HG02938 (cell line): ENCODE results near the gene SIGMAR1.

Source experiments
- ATAC-seq: cut with Tn5 transposase; IDR thresholded peaks from one replicate; pipeline ENCODE4 v1.9.1; 2021; ENCODE audit warnings: mild to moderate bottlenecking, moderate library complexity; ENCODE audit not compliant: unreplicated experiment

Gene SIGMAR1

GRCh38 chr9:34633166-34633565 lies 4.4 kb downstream of the SIGMAR1 start:
- no peak for ATAC-seq

GRCh38 chr9:34630402-34631154 lies 7.0 kb downstream of the SIGMAR1 start:
- no peak for ATAC-seq

- no peak for ATAC-seq
Measured at GRCh38 chr9:34629491-34629808, 8.1 kb downstream of the SIGMAR1 start.

GRCh38 chr9:34628656-34629490 lies 8.7 kb downstream of the SIGMAR1 start, which contains the start of gene ARID3C:
Gene ARID3C, minus strand, starts transcription at chr9:34629066. Its CDS starts 1,052 bp downstream, at chr9:34628014.
- ATAC-seq, result no peak

DNA sequence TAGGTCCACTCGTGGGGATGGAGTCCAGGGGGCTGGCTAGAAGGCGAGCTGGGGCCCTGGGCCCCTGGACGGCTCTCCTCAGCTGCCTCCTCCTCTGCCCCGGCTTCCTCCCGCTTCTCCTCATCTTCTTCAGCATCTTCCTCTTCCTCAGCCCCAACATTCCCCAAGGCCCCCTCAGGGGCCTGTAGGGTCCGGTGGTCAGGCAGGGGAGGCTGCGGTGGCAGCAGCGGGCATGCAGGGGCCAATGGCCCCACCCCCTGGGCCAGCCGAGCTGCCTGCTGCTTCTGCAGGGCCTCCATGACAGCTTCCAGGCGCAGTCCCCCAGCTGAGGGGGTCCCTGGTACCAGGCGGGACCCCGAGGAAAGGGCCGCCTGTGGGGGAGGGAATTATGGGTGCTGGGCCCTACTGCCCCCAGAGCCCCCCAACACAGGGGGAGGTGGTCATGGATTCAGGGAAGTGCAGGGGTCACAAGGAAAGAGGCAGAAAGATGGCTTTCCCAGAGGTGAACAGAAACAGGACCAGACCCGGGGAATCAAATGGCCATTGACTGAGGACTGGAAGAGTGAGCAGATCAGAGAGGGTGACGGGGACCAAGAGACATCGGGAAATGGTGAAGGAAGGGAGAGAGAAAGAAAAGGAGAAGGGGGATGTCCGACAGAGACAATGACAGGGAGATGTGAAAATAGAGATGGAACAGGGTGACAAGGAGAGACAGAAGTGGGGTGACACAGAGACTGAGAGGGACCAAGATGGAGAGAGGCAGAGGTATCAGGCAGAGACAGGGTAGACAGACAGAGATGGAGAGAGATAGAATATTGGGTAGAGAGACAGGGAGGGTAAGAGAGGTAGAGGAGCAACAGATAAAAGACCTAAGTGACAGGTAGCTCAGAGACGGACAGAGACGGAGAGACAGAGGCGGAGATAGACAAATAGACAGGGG lies 9.6 kb downstream of the SIGMAR1 start:
- no peak for ATAC-seq

- ATAC-seq, result no peak
Measured at GRCh38 chr9:34625186-34625486, 12.5 kb downstream of the SIGMAR1 start.

DNA sequence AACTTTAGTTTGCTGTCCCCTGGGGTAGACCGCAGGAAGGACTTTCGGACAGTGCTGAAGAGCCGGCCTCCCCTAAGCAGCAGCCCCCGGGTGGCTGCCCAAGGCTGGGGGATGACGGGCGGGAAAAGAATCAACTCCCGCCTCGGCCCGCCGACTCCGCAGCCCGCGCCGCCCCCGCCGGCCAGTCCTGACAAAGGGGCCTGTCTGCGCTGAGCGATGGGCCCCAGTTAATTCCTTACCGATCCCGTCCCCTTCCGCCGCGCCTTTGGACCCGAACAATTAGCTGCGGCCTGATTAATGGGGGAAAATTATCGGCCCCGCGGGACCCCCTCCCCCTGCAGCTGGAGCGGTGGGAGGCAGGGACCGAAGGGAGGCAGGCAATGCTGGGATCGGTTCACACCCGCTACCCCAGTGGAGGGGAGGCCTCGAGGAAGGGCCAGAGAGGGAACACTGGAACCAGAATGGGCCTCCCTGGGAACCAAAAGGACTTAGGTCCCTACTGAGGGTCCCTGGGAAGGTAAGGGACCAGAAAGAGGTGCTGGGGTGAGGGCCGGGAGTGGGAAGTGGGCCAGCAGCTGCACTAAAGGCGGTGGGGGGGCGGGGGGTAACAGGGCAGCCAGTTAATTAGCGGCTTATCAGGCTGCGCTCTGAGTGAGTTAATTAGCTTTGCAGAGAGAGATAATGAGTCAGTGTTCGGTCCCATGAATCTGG lies 13.0 kb downstream of the SIGMAR1 start:
- ATAC-seq, result no peak

GRCh38 chr9:34623374-34624235 lies 14.0 kb downstream of the SIGMAR1 start:
- ATAC-seq, result no peak

GRCh38 chr9:34620061-34620994 lies 17.3 kb downstream of the SIGMAR1 start, which contains the start of gene DCTN3:
Gene DCTN3, minus strand, starts transcription at chr9:34620495. Its CDS starts 31 bp downstream, at chr9:34620464.
- ATAC-seq, result peak; percentile 96

DNA sequence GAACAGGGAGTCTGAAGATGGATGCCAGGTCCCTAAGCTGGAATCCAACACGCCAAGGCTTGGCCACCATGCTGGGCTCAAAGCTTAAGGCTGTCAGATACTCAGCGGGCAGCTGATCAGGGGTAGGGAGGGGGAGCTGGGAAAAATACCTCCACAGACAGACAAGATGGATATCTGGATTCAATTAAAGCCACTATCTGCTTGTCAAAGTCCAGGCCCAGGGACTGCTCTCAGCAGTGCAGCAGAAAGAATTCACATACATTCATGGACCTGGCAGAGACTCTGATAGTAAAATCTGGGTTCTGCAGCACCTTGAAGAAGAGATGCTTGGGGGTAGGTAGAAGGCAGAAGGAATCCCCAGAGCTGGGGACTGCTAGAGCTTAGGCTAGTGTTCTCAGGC lies 22.5 kb downstream of the SIGMAR1 start:
- no peak for ATAC-seq

DNA sequence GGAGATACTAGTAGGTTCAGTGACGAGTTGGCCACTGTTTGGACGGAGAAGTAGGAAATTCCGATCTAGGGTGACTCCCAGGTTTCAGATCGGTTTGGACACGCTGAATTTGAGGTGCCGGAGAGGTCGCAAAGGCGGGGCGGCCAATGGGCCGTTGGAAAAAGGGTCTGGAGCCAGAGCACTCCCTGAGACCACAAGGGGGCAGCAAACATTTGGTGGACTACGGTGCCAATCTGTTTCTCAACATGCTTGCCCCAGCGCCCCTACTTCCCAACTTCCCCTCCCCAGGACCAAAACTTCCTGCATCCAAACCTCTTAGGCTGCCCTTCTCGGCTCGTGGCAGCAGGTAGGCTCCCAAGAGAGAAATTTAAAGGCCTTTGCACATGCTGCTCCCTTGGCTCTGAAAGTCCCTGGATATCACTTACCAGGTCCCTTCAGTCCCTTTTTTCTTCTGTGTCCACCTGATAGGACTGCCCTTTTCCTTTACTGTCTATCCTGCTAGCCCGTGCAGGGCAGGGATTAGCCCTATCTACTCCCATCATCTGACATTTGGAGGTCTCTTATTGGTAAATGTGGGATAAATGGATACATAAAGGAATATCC lies 24.7 kb downstream of the SIGMAR1 start:
- ATAC-seq, result no peak

DNA sequence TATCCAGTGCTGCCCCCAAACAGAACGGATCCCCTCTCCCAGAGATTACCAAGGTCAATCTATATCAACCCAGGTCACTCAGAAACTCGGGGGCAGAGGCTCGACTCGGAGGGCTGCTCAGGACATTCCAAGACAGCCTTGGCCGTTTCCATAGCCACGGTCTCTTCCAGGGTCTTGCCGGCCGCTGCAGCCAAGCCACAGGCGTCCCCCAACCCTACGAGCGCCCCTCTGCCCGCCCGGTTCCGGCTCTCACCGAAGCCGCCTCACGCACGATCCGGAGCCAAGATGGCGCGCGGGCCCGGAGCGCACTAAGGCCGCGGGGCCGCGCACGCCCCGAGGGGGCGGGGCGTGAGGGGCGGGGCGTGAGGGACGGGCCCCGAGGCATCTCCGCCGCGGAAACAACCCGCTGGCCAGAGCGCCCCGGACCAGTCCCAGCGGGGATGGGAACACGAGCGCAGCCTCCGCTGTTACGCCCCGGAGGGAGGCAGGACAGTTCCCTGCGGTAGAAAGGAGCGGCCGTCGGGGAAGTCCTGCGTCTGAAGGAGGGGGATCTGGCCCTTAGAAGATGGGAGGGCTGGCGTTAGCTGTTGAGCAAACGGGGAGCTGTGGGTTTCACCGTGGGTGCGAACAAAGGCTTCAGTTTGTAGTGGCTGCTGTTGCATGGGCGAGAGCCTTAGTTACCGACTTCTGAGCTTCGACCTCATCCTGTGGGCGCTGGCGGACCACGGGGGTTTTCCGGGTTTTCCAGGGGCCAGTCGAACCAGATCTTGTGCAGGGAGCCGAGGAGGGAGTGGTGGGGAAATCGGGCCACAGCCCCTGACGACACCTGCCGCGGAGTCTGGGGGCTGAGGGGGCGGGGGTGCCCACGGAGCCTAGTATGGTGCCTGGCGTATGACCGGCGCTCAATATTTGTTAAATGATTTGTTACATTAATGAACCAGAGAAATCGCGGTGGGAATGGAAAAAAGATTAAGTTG lies 25.5 kb downstream of the SIGMAR1 start, which contains the start of gene RPP25L:
TSS of gene RPP25L (minus strand) at position 287 of the 977 bp plus-strand sequence. CDS start 801 bp downstream, outside the sequence.
- peak; percentile 51 for ATAC-seq

DNA sequence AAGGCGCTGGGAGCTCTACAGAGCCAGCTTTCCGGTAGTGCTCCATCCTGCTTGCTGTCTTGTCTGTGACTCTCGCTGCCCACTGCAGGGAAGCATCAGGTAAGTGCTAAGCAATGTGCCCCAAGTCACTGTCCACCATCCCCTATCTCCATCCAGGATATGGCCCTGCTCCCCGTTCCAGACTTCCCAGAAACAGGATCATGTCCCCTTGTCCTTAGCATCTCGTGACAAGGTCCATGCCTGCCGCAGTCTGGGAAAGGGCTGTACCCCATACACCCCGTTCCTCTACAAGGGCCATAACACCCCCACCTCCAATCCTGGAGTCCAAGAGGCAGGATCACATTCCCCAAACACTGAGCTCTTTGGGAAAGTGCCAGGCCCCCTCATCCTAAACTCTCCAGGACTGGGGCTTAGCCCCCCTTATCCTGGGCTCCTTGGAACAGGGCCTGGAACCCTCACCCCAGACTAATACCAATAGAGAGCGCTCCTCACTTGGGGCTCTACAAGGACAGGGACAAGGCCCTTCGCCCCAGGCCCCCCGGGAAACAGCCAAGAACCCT lies 26.3 kb downstream of the SIGMAR1 start:
- no peak for ATAC-seq

- ATAC-seq, result no peak
Measured at GRCh38 chr9:34610434-34611206, 27.0 kb downstream of the SIGMAR1 start.

GRCh38 chr9:34607331-34607730 lies 30.3 kb downstream of the SIGMAR1 start:
- no peak for ATAC-seq

DNA sequence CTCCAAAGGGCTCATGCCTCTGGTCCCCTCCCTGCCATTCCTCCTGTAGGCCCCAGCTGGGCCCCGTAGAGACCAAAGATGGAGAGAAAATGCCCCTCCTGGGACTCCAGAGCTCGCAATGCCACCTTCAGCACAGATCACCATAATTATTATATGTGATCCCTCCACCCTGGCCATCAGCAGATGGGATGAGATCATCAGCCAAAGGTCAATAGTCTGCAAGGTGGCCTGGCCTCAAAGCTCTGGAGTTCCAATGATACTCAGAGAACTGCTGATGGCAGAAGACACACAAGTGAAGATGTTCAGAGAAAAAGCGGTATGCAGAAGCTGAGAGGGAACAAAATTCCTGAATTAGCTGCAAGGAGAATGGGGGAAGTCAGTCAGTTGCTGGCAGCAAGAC lies 30.7 kb downstream of the SIGMAR1 start:
- ATAC-seq, result no peak
